T-helper 9 cell (primary cell): ENCODE measurements around the gene LRRC55.

ENCODE experiments used
- DNase-seq: peaks from one replicate; pipeline ENCODE4 v3.0.0-alpha.2; 2020

Gene LRRC55

GRCh38 chr11:57239348-57239747 lies 57.6 kb downstream of the LRRC55 start:
- DNase-seq, result no peak

- no peak for DNase-seq
These were observed 58.3 kb downstream of the LRRC55 start for GRCh38 chr11:57240007-57240406.

GRCh38 chr11:57240757-57241156 lies 59.0 kb downstream of the LRRC55 start:
- DNase-seq, result no peak
